ENCODE measurements around the gene RUNX1.

GRCh38 chr21:34762786-34763185 lies 286.3 kb downstream of the RUNX1 start:
- TF ChIP-seq CTCF (conservative IDR thresholded peaks at IDR 0.05; ENCODE audit: low read depth, low read length) (no peak), EZH2 (IDR thresholded peaks at IDR 0.05; ENCODE audit: borderline replicate concordance, low read depth, low read length, poor library complexity, severe bottlenecking) (no peak)

Data from A673 (cell line).